Panc1 (cell line): ENCODE measurements around the gene HYCC2. TPM values are rescaled to one million over a fixed set of nuclear protein-coding genes. Genes with fewer than 3 reads are reported as not detected.
"Not testable (repeated sequence)": the region's sequence is repeated elsewhere in the genome, so short reads cannot be mapped to it uniquely, and the experiment has no call there.

Experiments used
- ATAC-seq: fragments of 200-7000 bp; cut with Tn5 transposase; 2 replicates; pipeline ENCODE4 v1.9.1; 2020; ENCODE audit warnings: mild to moderate bottlenecking, moderate library complexity
- BruUV-seq: library from RNA; stranded (reverse); fragments of 400-500 nt; replicated peaks from 2 replicates; lab custom pipeline; 2021; lab: Mats Ljungman, UMichigan
- CTCF ChIA-PET: fragments of 300-600 bp; sonication (Branson Sonifier 250); formaldehyde crosslinking; loops from one replicate; lab custom pipeline; 2022; ENCODE audit warnings: antibody characterized with exemption; lab: Charles Lee
- POLR2A ChIA-PET: fragments of 300-600 bp; sonication (Branson Sonifier 250); formaldehyde crosslinking; loops from one replicate; lab custom pipeline; 2022; ENCODE audit warnings: antibody characterized with exemption; lab: Charles Lee
- DNase-seq: peaks from one replicate; pipeline ENCODE4 v3.0.0-alpha.2; 2010; ENCODE audit warnings: low read depth, low spot score
- H3K27ac ChIP-seq: 2 replicates; pipeline ENCODE4 v1.5.1; 2011; ENCODE audit warnings: mild to moderate bottlenecking, low read length, inconsistent platforms
- H3K27me3 ChIP-seq: fragments of 200-500 bp; sonication (Bioruptor generic); 2 replicates; pipeline ENCODE4 v1.6.0; 2014; ENCODE audit warnings: low read length, inconsistent platforms; ENCODE audit not compliant: control insufficient read depth, insufficient read depth
- H3K36me3 ChIP-seq: fragments of 200-500 bp; sonication (Bioruptor generic); 2 replicates; pipeline ENCODE4 v1.5.1; 2014; ENCODE audit warnings: inconsistent platforms, mild to moderate bottlenecking, low read length, moderate library complexity; ENCODE audit not compliant: control insufficient read depth, insufficient read depth
- H3K4me1 ChIP-seq: 2 replicates; pipeline ENCODE4 v1.5.1; 2011; ENCODE audit warnings: inconsistent platforms, mild to moderate bottlenecking, low read length, moderate library complexity; ENCODE audit not compliant: control insufficient read depth, insufficient read depth
- H3K4me3 ChIP-seq, 2 experiments: 2 replicates each; pipeline ENCODE4 v1.5.1; 2011 to 2012; ENCODE audit warnings: low read depth in 2 of 2, low read length in 2 of 2, mild to moderate bottlenecking in 2 of 2, inconsistent platforms in 1 of 2, moderate library complexity in 1 of 2
- H3K9me3 ChIP-seq: fragments of 200-500 bp; sonication (Bioruptor generic); 2 replicates; pipeline ENCODE4 v1.5.1; 2014; ENCODE audit warnings: low read depth, mild to moderate bottlenecking, inconsistent platforms, low read length, moderate library complexity; ENCODE audit not compliant: control insufficient read depth, insufficient read depth
- POLR2AphosphoS5 ChIP-seq: IDR thresholded peaks from 2 replicates; pipeline ENCODE4 v1.6.1; 2012; ENCODE audit warnings: mild to moderate bottlenecking, low read depth, low read length, moderate library complexity
- SIN3A ChIP-seq: IDR thresholded peaks from 2 replicates; pipeline ENCODE4 v1.6.1; 2012; ENCODE audit warnings: low read depth, mild to moderate bottlenecking, low read length, moderate library complexity, borderline replicate concordance; ENCODE audit not compliant: insufficient read depth
- TCF7L2 ChIP-seq: IDR thresholded peaks from 2 replicates; pipeline ENCODE4 v1.6.1; 2011; ENCODE audit warnings: mild to moderate bottlenecking, low read depth, low read length, inconsistent platforms
- in situ Hi-C: cut with HindIII; loops from 2 replicates; pipeline ENCODE4 v1.10.0; 2016; ENCODE audit warnings: low sequenced_read_pairs, low pct_unique_long_range_greater_than_20kb
- intact Hi-C: fragments of 100-400 bp; cut with micrococcal nuclease; formaldehyde crosslinking; loops from one replicate; pipeline ENCODE4 v1.10.0; 2022; ENCODE audit not compliant: unreplicated experiment
- total RNA-seq: library from RNA; stranded (reverse); gene quantifications from one replicate; pipeline ENCODE4 v1.2.1, GENCODE V29; 2021; ENCODE audit not compliant: unreplicated experiment
- TF ChIP-seq, protein P1 (sequence below): fragments of 450-650 bp; IDR thresholded peaks from 2 replicates; pipeline ENCODE4 v1.5.1; 2017; ENCODE audit warnings: mild to moderate bottlenecking
- TF ChIP-seq, protein P2 (sequence below), 2 experiments: IDR thresholded peaks; 2 replicates each; pipeline ENCODE4 v1.6.1; 2011 to 2012; ENCODE audit warnings: low read depth in 2 of 2, control low read depth in 1 of 2, low read length in 1 of 2, mild to moderate bottlenecking in 1 of 2, moderate library complexity in 1 of 2; ENCODE audit not compliant: insufficient read depth in 1 of 2

HYCC2 gene
- total RNA-seq, 1 experiment from 2014 or later: 12.0 TPM

DNA sequence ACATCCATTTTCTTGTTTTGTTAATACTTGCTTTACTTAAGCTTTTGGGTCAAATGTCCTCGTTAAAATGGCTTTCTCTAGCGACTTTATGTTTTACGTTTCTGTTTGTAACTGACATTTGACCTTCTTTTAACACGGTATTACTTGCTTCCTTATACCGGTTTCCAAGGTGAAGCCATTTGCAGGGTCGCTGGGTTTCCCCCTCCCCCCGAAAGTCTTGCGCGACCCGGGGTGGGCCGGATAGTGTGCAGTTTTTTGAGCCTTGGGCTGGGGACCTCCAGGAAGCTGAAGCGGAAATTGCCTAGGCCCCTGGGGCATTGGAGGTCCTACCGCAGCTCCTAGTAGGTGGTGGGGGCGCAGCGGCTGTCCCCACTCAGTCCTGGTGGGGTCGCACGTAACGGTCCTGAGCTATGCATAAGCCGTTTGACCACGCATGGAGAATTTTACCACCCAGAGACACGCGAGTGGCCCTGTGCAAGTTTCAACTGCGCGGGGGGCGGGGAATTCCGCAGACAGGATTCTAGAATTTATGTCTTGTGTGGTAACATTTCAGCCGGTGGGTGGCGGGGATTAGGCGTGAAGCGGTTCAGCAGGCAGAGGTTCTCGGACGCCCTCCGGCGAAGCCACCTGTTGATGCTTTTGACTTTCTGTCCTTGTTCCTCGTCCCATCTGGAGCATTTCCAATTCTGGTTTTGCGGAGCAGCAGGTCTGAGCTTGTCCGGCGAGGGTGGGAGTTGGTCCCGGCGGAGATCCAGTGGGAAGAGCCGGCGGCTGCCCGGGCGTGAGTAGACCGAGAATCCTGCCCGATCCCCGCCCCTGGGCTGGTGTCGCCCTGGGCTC, 46.9 kb upstream of the HYCC2 start:
- ChIA-PET POLR2A (interaction anchor here (0.6 to 1.2 kb wide), 2 partner anchors 8 to 40 kb away, joined by 4 to 5 read pairs; no protein-coding TSS in a partner anchor), CTCF (interaction anchor here (0.7 to 0.8 kb wide), 2 partner anchors 40 to 162 kb away, joined by 4 to 5 read pairs; no protein-coding TSS in a partner anchor)
- in situ Hi-C loops: no loop called here
- H3K36me3 ChIP-seq: no peaks in the 10 kb centered on the region
- ATAC-seq (peak; percentile 63), DNase-seq (peak; percentile 73)
- peak overlapping the region; percentile 100 for H3K27ac ChIP-seq
- intact Hi-C loops: no loop called here
- no peaks in the 10 kb centered on the region for H3K9me3 ChIP-seq
- peak overlapping the region; percentile 67 to 84 for H3K4me3 ChIP-seq
- peaks cover 48% of the 10 kb centered on the region for H3K4me1 ChIP-seq
- BruUV-seq: no TSS peak
- no peak for TF ChIP-seq SIN3A
- TF ChIP-seq TCF7L2: no peak
- peak; percentile 32; the same call in 1 of the 2 replicates for TF ChIP-seq POLR2AphosphoS5
- TF ChIP-seq, protein P1, sequence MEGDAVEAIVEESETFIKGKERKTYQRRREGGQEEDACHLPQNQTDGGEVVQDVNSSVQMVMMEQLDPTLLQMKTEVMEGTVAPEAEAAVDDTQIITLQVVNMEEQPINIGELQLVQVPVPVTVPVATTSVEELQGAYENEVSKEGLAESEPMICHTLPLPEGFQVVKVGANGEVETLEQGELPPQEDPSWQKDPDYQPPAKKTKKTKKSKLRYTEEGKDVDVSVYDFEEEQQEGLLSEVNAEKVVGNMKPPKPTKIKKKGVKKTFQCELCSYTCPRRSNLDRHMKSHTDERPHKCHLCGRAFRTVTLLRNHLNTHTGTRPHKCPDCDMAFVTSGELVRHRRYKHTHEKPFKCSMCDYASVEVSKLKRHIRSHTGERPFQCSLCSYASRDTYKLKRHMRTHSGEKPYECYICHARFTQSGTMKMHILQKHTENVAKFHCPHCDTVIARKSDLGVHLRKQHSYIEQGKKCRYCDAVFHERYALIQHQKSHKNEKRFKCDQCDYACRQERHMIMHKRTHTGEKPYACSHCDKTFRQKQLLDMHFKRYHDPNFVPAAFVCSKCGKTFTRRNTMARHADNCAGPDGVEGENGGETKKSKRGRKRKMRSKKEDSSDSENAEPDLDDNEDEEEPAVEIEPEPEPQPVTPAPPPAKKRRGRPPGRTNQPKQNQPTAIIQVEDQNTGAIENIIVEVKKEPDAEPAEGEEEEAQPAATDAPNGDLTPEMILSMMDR: peak; percentile 76
- H3K27me3 ChIP-seq: no peaks in the 10 kb centered on the region

DNA sequence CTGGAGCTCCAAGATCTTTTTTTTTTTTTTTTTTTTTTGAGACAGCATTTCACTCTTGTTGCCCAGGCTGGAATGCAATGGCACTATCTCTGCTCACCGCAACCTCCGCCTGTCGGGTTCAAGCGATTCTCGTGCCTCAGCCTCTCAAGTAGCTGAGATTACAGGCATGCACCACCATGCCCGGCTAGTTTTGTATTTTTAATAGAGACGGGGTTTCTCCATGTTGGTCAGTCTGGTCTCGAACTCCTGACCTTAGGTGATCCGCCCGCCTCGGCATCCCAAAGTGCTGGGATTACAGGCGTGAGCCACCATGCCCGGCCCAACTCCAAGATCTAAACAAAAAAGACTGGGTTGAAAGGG, 46.2 kb upstream of the HYCC2 start:
- Histone ChIP-seq H3K4me1 (peaks cover 42% of the 10 kb centered on the region), H3K4me3 (peak overlapping the region; percentile 67 to 84), H3K27ac (peak overlapping the region; percentile 100)
- intact Hi-C loops, in situ Hi-C loops, H3K36me3 ChIP-seq, ATAC-seq, DNase-seq, H3K9me3 ChIP-seq, H3K27me3 ChIP-seq: not testable (repeated sequence)
- TSS peak; percentile 58 for BruUV-seq
- ChIA-PET POLR2A (interaction anchor here (0.7 to 1.2 kb wide), 2 partner anchors 9 to 12 kb away, joined by 5 to 10 read pairs; no protein-coding TSS in a partner anchor), CTCF (interaction anchor here (0.7 to 0.8 kb wide), 2 partner anchors 40 to 162 kb away, joined by 4 to 5 read pairs; no protein-coding TSS in a partner anchor)

DNA sequence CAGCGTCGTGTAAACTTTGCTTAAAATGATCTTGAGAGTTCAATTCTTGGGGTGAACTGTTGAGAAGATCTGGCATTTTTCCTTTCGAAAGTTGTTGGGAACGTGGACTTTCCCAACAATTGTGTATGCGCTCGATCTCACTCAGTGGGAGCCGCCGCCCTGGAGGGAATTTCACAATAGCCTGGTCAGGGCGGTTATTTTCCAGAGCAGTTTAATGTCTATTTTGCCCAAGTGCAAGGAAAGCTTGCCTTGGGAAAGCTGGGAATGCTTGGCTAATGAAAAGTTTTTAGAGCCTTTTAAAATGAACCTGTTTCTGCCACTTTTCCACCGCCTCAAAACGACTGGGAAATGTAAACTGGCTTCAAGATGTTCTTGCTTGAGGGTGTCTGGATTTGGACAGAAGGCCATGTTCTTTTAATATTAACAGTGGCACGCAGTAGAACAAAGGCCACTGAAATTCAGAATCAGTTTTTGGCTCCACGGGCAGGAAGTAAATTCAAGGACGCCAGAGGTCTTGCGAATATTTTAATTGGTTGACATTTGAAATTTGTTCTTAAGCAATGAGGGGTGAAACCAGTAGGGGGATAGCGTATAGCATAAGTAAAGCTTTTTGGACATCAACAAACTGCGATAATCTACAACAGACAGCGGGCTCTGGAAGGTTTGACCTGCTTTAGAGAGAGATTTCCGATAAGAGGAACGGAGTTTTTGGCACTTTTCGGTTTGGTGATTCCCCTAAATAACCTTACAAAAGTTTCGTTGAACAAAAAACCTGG, 45.7 kb upstream of the HYCC2 start:
- Histone ChIP-seq H3K9me3 (no peaks in the 10 kb centered on the region), H3K27me3 (no peaks in the 10 kb centered on the region), H3K4me3 (peak overlapping the region; percentile 67 to 84), H3K27ac (peak overlapping the region; percentile 100), H3K36me3 (no peaks in the 10 kb centered on the region), H3K4me1 (peaks cover 36% of the 10 kb centered on the region)
- BruUV-seq: no TSS peak
- ChIA-PET POLR2A (interaction anchor here (0.6 to 1.2 kb wide), 4 partner anchors 10 to 153 kb away, joined by 3 to 11 read pairs (median 8); no protein-coding TSS in a partner anchor), CTCF (interaction anchor here (1.1 kb wide), 1 partner anchor 41 kb away, joined by 6 read pairs; no protein-coding TSS in a partner anchor)
- intact Hi-C loops: no loop called here
- DNase-seq: peak; percentile 69
- in situ Hi-C loops: no loop called here
- TF ChIP-seq SIN3A: no peak
- TF ChIP-seq, protein P1: no peak; the same call in 1 of the 2 replicates
- TF ChIP-seq, protein P2, sequence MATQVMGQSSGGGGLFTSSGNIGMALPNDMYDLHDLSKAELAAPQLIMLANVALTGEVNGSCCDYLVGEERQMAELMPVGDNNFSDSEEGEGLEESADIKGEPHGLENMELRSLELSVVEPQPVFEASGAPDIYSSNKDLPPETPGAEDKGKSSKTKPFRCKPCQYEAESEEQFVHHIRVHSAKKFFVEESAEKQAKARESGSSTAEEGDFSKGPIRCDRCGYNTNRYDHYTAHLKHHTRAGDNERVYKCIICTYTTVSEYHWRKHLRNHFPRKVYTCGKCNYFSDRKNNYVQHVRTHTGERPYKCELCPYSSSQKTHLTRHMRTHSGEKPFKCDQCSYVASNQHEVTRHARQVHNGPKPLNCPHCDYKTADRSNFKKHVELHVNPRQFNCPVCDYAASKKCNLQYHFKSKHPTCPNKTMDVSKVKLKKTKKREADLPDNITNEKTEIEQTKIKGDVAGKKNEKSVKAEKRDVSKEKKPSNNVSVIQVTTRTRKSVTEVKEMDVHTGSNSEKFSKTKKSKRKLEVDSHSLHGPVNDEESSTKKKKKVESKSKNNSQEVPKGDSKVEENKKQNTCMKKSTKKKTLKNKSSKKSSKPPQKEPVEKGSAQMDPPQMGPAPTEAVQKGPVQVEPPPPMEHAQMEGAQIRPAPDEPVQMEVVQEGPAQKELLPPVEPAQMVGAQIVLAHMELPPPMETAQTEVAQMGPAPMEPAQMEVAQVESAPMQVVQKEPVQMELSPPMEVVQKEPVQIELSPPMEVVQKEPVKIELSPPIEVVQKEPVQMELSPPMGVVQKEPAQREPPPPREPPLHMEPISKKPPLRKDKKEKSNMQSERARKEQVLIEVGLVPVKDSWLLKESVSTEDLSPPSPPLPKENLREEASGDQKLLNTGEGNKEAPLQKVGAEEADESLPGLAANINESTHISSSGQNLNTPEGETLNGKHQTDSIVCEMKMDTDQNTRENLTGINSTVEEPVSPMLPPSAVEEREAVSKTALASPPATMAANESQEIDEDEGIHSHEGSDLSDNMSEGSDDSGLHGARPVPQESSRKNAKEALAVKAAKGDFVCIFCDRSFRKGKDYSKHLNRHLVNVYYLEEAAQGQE (IDR thresholded peaks at IDR 0.05; ENCODE audit: insufficient read depth in 1 of 2, low read depth in 2 of 2, low read length in 1 of 2): no peak; a peak in 1 of 4 replicates
- peak; percentile 31 for ATAC-seq
